RPMI8226 (cell line): ENCODE data around the gene GIGYF2.

Experiments
- DNase-seq: peaks from one replicate; pipeline ENCODE4 v3.0.0-alpha.2; 2015

The GIGYF2 gene

DNA sequence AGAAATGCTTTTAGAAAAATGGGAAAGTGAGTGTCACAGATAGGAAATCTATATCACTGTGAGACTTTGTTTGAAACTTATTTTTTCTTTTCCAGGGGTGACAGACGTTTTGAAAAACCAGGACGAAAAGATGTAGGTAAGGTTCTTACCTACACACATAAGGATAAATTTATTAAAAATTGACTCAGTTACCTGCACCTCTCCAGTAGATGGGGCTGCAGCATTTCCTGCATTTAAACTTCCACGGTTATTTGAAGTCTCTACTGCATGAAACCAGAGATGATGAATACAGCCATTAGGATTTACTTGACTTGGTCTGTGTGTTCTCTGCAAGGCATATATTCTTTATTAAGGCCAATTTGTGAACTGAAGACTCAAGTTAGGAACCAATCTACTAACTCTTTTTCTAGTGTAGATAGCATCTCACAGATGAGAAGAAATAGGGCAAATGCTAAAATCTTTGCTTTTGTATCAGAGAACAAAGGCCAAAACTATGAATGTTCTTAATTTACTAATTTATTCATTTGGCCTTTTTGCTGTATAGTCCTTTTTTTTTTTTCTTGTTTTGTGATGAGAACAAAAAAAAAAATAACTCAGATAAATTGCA is 64.3 kb downstream of the GIGYF2 start:
- peak; percentile 16 for DNase-seq

- no peak for DNase-seq
Observed at GRCh38 chr2:232767866-232768265, 70.7 kb downstream of the GIGYF2 start.

DNA sequence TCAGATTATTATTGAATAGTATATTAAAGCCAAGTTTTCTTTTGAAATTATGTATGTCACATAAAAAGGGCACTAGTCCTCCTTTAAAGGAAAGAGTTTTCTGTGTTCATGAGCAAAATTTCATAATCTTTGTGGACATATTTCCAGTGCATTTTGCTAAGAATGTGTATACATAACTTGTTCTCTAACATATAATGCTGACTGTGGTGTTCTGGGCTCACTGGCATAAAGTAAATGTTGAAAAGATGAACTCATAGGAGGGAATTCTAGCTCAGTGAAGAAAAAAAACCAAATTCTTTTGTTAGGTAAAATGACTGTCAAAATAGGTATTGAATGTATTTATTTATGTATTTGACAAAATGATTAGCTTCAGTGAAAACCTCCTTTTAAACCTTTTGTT is 73.1 kb downstream of the GIGYF2 start:
- DNase-seq = no peak

DNA sequence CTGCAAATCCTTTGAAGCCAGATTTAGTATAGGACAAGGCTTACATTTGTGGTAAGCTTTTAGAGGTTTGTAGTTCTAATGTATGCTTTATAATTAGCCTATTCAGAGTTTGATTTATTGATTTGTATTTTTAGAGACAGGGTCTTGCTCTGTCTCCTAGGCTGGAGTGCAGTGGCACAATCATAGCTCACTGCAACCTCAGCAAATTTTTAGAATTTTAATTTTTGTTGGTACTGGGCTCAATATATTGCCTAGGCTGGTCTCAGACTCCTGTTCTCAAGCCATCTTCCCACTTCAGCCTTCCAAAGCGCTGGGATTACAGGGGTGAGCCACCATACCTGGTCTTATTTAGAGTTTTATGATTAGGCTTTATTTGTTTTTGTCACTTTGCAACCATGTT is 74.7 kb downstream of the GIGYF2 start:
- DNase-seq = no peak

DNA sequence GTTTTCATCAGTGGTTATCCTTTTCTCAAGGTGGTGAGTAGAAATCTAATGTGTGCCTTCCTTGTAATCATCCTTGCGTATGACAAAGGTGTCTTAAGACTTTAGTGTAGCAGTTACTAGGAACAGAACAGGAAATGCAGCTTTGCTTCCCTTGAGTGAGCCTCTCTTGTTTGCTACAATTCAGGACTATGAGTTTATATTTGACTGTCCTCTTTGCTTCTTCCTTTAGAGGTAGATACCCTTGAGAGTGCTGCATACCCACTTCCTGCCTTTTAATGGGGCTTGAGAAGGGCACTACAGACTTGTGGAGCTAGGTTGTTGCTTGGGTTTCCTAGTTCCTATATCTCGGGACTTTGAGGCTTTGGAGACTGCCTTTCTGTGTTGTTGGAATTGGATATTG is 75.4 kb downstream of the GIGYF2 start:
- no peak for DNase-seq

GRCh38 chr2:232773815-232774214 is 76.7 kb downstream of the GIGYF2 start:
- no peak for DNase-seq

DNA sequence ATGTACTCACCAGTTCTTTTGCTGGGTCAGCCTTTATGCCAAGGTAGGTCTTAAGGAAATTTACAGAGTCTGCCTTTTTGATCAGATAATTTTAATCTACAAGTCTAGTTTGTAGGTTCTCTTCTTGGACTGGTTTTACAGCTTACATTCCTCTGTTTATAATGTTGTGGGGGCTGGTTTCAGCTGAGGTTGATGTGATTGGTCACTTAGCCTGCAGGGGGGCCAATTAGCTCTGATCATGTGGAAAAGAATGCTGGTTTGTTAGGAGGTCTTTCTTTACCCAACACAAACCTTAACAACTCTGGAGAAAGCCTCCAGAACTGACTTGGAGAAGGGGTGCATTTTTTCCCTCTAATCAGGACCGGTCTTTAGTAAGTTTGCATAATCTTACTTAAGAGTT is 79.3 kb downstream of the GIGYF2 start, which contains the start of gene KCNJ13:
KCNJ13 (minus strand) TSS at position 131 of the 400 bp plus-strand sequence. CDS start 5,203 bp downstream, outside the sequence.
- DNase-seq = no peak

GRCh38 chr2:232777276-232777675 is 80.1 kb downstream of the GIGYF2 start:
- no peak for DNase-seq

GRCh38 chr2:232779465-232779864 is 82.3 kb downstream of the GIGYF2 start:
- no peak for DNase-seq

- no peak for DNase-seq
Observed at GRCh38 chr2:232779934-232780333, 82.8 kb downstream of the GIGYF2 start.

GRCh38 chr2:232781765-232782164 is 84.6 kb downstream of the GIGYF2 start:
- no peak for DNase-seq

GRCh38 chr2:232783278-232783677 is 86.1 kb downstream of the GIGYF2 start:
- DNase-seq = no peak

DNA sequence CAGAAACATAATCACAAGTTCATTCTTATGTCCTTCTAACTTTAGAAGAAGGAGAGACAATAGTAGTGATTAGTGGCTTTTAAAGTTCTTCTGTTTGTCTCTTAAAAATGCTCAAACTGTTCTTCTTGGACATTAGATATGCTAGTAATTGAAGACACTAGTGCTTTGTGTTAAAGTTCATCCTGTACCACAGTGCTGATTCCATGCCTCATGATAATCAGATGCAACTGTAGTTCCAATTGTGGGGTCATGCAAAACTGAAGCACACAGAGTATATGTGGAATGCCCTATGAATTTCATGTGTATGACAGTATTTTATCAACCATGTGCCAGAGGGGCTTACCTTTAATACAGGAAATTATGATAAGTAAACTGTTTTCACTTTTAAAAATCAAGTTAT is 90.7 kb downstream of the GIGYF2 start:
- no peak for DNase-seq

GRCh38 chr2:232789082-232789481 is 92.0 kb downstream of the GIGYF2 start:
- DNase-seq = no peak

- DNase-seq = no peak
Observed at GRCh38 chr2:232791518-232791917, 94.4 kb downstream of the GIGYF2 start.

GRCh38 chr2:232793271-232793670 is 96.1 kb downstream of the GIGYF2 start:
- DNase-seq = no peak

GRCh38 chr2:232794981-232795380 is 97.8 kb downstream of the GIGYF2 start:
- no peak for DNase-seq

- DNase-seq = no peak
Observed at GRCh38 chr2:232795920-232796319, 98.8 kb downstream of the GIGYF2 start.

DNA sequence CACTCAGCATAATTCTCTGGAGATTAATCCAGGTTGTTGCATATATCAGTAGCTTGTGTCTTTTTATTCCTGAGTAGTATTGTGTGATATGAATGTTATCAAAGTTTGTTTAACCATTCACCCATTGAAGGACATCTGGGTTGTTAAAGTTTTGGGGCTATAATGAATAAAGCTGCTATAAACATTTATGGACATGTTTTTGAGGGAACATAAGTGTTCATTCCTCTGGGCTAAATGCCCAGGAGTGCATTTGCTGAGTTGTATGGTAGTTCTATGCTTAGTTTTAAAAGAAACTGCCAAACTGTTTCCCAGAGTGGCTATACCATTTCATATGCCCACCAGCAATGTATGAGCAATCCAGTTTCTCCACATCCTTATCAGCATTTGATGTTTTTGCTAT is 101.1 kb downstream of the GIGYF2 start:
- DNase-seq = no peak

GRCh38 chr2:232800166-232800565 is 103.0 kb downstream of the GIGYF2 start:
- no peak for DNase-seq

DNA sequence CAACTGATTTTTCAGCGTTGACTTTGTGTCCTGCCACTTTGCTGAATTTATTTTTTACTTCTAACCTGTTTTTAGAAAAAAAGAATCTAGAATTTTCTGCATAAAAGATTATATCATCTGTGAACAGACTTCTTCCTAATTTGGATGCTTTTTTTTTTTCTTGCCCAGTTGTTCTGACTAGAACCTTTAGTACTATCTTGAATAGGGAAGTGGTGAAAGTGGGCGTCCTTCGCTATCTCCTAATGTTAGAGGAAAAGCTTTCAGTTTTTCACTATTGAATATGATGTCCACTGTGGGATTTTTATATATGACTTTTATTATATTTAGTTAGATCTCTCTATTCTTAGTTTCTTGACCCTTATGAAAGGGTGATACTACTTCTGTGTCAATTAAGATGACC is 105.0 kb downstream of the GIGYF2 start:
- no peak for DNase-seq

- no peak for DNase-seq
Observed at GRCh38 chr2:232809349-232810124, 112.4 kb downstream of the GIGYF2 start.

- DNase-seq = no peak
Observed at GRCh38 chr2:232810444-232810843, 113.3 kb downstream of the GIGYF2 start.

DNA sequence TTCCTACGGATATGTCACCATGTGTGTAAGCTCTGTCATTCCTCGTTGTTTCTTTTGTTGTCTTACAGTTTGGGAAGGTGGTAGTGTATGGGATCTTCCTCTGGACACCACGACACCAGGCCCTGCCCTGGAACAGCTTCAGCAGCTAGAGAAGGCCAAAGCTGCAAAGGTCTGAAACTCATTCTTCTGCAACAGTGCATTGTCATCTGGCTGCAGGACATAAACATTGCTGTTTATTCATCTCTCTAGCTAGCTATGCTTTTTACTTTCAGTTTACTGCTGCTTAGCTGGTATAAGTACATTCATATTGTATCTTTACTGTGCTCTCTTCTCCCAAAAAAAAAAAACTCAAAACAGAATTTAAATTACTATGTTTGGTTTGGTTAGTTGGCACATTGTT is 118.4 kb downstream of the GIGYF2 start:
- no peak for DNase-seq

GRCh38 chr2:232816657-232817056 is 119.5 kb downstream of the GIGYF2 start:
- DNase-seq = no peak
